CD4-positive, alpha-beta T cell treated with Interleukin-12 subunit alpha and Interleukin-12 subunit beta, for 1 hour (primary cell): ENCODE results near the gene C11orf42.

Source experiments
- DNase-seq: peaks from one replicate; pipeline ENCODE4 v3.0.0-alpha.2; 2020

Gene C11orf42

DNA sequence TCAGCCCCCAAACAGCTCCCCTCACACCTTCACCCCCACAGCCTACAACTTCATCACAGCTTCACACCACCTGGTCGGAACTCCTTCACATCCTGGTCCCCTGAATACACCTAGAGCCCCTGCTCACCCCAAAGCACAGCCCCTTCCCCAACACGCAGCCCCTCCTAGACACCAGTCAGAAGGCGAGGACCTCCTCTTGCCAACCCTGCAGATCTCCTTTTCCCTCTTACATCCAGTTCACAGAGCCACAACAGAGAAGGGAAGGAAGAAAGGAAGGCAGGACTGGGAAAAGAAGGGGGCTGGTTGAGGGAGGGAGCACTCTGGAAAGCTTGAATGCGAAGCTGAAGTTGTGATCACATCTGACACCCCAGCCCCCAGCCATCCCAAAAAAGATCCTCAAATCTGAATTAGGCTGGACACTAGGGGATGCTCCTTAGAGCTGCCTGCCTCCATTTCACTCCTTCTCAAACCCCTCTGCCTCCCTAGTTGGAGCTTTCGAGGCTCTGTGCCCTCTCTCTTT is 54.9 kb downstream of the C11orf42 start:
- no peak for DNase-seq
